ENCODE data around the gene RAB44. TPM values are rescaled to one million over a fixed set of nuclear protein-coding genes. Genes with fewer than 3 reads are reported as not detected.
A peak's percentile ranks its signal among the peaks of the same experiment; 100 is the strongest.

RAB44 gene
- total RNA-seq, 1 experiment from 2014 or later: not detected

DNA sequence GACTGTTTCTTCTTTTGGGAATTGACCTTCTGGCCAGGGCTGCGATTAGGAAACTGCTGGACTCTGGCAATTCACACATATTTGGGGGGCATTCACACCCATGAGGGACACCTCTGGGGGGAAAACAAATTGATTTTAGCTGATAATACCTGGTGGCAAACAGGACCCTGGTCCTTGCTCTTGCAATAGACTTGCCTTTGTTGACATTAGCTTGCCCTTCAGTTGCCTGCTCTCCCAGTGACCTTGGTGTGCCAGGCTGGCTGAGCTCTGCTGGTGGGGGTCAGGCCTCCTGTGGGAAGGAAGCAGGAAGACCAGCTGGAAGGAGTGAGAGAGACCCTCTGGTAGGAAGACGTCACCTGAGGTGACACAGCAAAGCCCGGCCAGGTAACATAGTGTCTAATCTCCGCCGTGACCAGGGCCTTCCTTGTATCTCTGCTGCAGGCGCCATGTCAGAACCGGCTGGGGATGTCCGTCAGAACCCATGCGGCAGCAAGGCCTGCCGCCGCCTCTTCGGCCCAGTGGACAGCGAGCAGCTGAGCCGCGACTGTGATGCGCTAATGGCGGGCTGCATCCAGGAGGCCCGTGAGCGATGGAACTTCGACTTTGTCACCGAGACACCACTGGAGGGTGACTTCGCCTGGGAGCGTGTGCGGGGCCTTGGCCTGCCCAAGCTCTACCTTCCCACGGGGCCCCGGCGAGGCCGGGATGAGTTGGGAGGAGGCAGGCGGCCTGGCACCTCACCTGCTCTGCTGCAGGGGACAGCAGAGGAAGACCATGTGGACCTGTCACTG lies 13.8 kb upstream of the RAB44 start:
- ChIA-PET CTCF (no interaction called here), POLR2A (interaction anchor here (0.6 kb wide), 1 partner anchor 1081 kb away, joined by 3 read pairs; no protein-coding TSS in a partner anchor)
- BruUV-seq (replicated peaks): no TSS peak
- intact Hi-C loops (cut with micrococcal nuclease; ENCODE audit: unreplicated experiment) (loop anchor here (10.0 kb wide), 1 partner anchor 71 kb away; no protein-coding TSS in a partner anchor), in situ Hi-C loops (cut with HindIII; ENCODE audit: low pct_unique_long_range_greater_than_20kb, low sequenced_read_pairs) (no loop called here)
- H3K9me3 ChIP-seq (ENCODE audit: control insufficient read depth, insufficient read depth, low read depth, low read length): no peaks in the 10 kb centered on the region
- no peak overlapping the region for H3K4me3 ChIP-seq (ENCODE audit: low read depth in 2 of 2, low read length in 2 of 2)
- no peak for DNase-seq (ENCODE audit: low read depth, low spot score)
- H3K4me1 ChIP-seq (ENCODE audit: control insufficient read depth, insufficient read depth, low read length): peaks cover 28% of the 10 kb centered on the region
- peaks cover 2% of the 10 kb centered on the region; the same call in 1 of the 2 replicates for H3K36me3 ChIP-seq (ENCODE audit: control insufficient read depth, insufficient read depth, low read length)
- no peak for ATAC-seq
- TF ChIP-seq, protein P1, sequence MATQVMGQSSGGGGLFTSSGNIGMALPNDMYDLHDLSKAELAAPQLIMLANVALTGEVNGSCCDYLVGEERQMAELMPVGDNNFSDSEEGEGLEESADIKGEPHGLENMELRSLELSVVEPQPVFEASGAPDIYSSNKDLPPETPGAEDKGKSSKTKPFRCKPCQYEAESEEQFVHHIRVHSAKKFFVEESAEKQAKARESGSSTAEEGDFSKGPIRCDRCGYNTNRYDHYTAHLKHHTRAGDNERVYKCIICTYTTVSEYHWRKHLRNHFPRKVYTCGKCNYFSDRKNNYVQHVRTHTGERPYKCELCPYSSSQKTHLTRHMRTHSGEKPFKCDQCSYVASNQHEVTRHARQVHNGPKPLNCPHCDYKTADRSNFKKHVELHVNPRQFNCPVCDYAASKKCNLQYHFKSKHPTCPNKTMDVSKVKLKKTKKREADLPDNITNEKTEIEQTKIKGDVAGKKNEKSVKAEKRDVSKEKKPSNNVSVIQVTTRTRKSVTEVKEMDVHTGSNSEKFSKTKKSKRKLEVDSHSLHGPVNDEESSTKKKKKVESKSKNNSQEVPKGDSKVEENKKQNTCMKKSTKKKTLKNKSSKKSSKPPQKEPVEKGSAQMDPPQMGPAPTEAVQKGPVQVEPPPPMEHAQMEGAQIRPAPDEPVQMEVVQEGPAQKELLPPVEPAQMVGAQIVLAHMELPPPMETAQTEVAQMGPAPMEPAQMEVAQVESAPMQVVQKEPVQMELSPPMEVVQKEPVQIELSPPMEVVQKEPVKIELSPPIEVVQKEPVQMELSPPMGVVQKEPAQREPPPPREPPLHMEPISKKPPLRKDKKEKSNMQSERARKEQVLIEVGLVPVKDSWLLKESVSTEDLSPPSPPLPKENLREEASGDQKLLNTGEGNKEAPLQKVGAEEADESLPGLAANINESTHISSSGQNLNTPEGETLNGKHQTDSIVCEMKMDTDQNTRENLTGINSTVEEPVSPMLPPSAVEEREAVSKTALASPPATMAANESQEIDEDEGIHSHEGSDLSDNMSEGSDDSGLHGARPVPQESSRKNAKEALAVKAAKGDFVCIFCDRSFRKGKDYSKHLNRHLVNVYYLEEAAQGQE (IDR thresholded peaks at IDR 0.05; ENCODE audit: insufficient read depth in 1 of 2, low read depth in 2 of 2, low read length in 1 of 2): no peak
- TF ChIP-seq, protein P2, sequence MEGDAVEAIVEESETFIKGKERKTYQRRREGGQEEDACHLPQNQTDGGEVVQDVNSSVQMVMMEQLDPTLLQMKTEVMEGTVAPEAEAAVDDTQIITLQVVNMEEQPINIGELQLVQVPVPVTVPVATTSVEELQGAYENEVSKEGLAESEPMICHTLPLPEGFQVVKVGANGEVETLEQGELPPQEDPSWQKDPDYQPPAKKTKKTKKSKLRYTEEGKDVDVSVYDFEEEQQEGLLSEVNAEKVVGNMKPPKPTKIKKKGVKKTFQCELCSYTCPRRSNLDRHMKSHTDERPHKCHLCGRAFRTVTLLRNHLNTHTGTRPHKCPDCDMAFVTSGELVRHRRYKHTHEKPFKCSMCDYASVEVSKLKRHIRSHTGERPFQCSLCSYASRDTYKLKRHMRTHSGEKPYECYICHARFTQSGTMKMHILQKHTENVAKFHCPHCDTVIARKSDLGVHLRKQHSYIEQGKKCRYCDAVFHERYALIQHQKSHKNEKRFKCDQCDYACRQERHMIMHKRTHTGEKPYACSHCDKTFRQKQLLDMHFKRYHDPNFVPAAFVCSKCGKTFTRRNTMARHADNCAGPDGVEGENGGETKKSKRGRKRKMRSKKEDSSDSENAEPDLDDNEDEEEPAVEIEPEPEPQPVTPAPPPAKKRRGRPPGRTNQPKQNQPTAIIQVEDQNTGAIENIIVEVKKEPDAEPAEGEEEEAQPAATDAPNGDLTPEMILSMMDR (IDR thresholded peaks at IDR 0.05): no peak
- TF ChIP-seq POLR2AphosphoS5 (IDR thresholded peaks at IDR 0.05; ENCODE audit: low read depth, low read length): no peak
- no peak for TF ChIP-seq TCF7L2 (IDR thresholded peaks at IDR 0.05; ENCODE audit: low read depth, low read length)
- no peak for TF ChIP-seq SIN3A (IDR thresholded peaks at IDR 0.05; ENCODE audit: borderline replicate concordance, insufficient read depth, low read depth, low read length)
- H3K27ac ChIP-seq (ENCODE audit: low read length): peak overlapping the region; percentile 77
- no peaks in the 10 kb centered on the region for H3K27me3 ChIP-seq (ENCODE audit: control insufficient read depth, insufficient read depth, low read length)

DNA sequence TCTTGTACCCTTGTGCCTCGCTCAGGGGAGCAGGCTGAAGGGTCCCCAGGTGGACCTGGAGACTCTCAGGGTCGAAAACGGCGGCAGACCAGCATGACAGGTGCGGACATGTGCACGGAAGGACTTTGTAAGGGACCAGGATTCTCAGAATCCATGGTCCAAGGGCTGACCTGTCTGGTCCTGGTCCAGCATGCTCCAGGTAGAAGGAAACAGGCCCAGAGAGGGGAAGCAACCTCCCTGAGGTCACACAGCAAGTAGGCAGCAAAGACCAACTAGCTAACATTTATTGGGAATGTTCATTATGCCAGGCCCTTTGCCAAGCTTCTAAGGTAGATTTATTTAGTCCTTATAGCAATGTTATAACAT lies 13.2 kb upstream of the RAB44 start:
- Histone ChIP-seq H3K4me1 (ENCODE audit: control insufficient read depth, insufficient read depth, low read length) (peaks cover 28% of the 10 kb centered on the region), H3K27ac (ENCODE audit: low read length) (no peak overlapping the region), H3K4me3 (ENCODE audit: low read depth in 2 of 2, low read length in 2 of 2) (no peak overlapping the region), H3K36me3 (ENCODE audit: control insufficient read depth, insufficient read depth, low read length) (peaks cover 2% of the 10 kb centered on the region; the same call in 1 of the 2 replicates), H3K9me3 (ENCODE audit: control insufficient read depth, insufficient read depth, low read depth, low read length) (no peaks in the 10 kb centered on the region), H3K27me3 (ENCODE audit: control insufficient read depth, insufficient read depth, low read length) (no peaks in the 10 kb centered on the region)
- no peak for ATAC-seq
- intact Hi-C loops (cut with micrococcal nuclease; ENCODE audit: unreplicated experiment) (loop anchor here (10.0 kb wide), 1 partner anchor 70 kb away; no protein-coding TSS in a partner anchor), in situ Hi-C loops (cut with HindIII; ENCODE audit: low pct_unique_long_range_greater_than_20kb, low sequenced_read_pairs) (no loop called here)
- no TSS peak for BruUV-seq (replicated peaks)
- TF ChIP-seq, protein P2 (IDR thresholded peaks at IDR 0.05): no peak
- TF ChIP-seq TCF7L2 (IDR thresholded peaks at IDR 0.05; ENCODE audit: low read depth, low read length) (no peak), SIN3A (IDR thresholded peaks at IDR 0.05; ENCODE audit: borderline replicate concordance, insufficient read depth, low read depth, low read length) (no peak), POLR2AphosphoS5 (IDR thresholded peaks at IDR 0.05; ENCODE audit: low read depth, low read length) (no peak)
- TF ChIP-seq, protein P1 (IDR thresholded peaks at IDR 0.05; ENCODE audit: insufficient read depth in 1 of 2, low read depth in 2 of 2, low read length in 1 of 2): no peak
- no peak for DNase-seq (ENCODE audit: low read depth, low spot score)
- ChIA-PET CTCF (no interaction called here), POLR2A (no interaction called here)
